Smooth muscle cell (in vitro differentiated cells): ENCODE measurements around the gene TAS2R13. TPM values are rescaled to one million over a fixed set of nuclear protein-coding genes. Genes with fewer than 3 reads are reported as not detected.

Source experiments
- DNase-seq: peaks from one replicate; lab custom pipeline; 2025; ENCODE audit not compliant: unreplicated experiment; lab: John Stamatoyannopoulos, UW
- H2AFZ ChIP-seq: fragments of 200-600 bp; sonication (generic); 2 replicates; pipeline ENCODE4 v1.6.0; 2016; ENCODE audit warnings: antibody characterized with exemption, low read depth, mild to moderate bottlenecking
- H3F3A ChIP-seq: fragments of 200-600 bp; sonication (generic); 2 replicates; pipeline ENCODE4 v1.6.0; 2017; ENCODE audit warnings: antibody characterized with exemption, low read depth
- H3K27ac ChIP-seq: fragments of 200-600 bp; sonication (generic); 2 replicates; pipeline ENCODE4 v1.5.1; 2016; ENCODE audit warnings: low read depth, mild to moderate bottlenecking
- H3K27me3 ChIP-seq: fragments of 200-600 bp; sonication (generic); 2 replicates; pipeline ENCODE4 v1.6.1; 2016; ENCODE audit warnings: low read depth, mild to moderate bottlenecking
- H3K36me3 ChIP-seq: fragments of 200-600 bp; sonication (generic); 2 replicates; pipeline ENCODE4 v1.5.1; 2016; ENCODE audit warnings: low read depth
- H3K4me1 ChIP-seq: fragments of 200-600 bp; sonication (generic); 2 replicates; pipeline ENCODE4 v1.5.1; 2016; ENCODE audit warnings: low read depth
- H3K4me2 ChIP-seq: fragments of 200-600 bp; sonication (generic); 2 replicates; pipeline ENCODE4 v1.6.0; 2016; ENCODE audit warnings: mild to moderate bottlenecking
- H3K4me3 ChIP-seq: fragments of 200-600 bp; sonication (generic); 2 replicates; pipeline ENCODE4 v1.5.1; 2016; ENCODE audit warnings: mild to moderate bottlenecking
- H3K79me2 ChIP-seq: fragments of 200-600 bp; sonication (generic); 2 replicates; pipeline ENCODE4 v1.6.0; 2016; ENCODE audit warnings: low read depth, mild to moderate bottlenecking
- H3K9ac ChIP-seq: fragments of 200-600 bp; sonication (generic); 2 replicates; pipeline ENCODE4 v1.6.0; 2016; ENCODE audit warnings: low read depth
- H3K9me3 ChIP-seq: fragments of 200-600 bp; sonication (generic); replicated peaks from 2 replicates; pipeline ENCODE4 v1.5.1; 2016; ENCODE audit warnings: low read depth
- H4K20me1 ChIP-seq: fragments of 200-600 bp; sonication (generic); 2 replicates; pipeline ENCODE4 v1.6.0; 2016; ENCODE audit warnings: low read depth
- WGBS: methylation state at CpG from one replicate; pipeline ENCODE4 v1.1.7; 2016; ENCODE audit warnings: low lambda C conversion rate; 5-methylcytosine and 5-hydroxymethylcytosine counted together
- polyA plus RNA-seq: library from polyadenylated mRNA; unstranded; fragments of >200 nt; fragmentation: Nextera tagmentation; extraction: Ambion mirVana; gene quantifications from 2 replicates; pipeline ENCODE4 v1.2.1, GENCODE V29; 2016
- total RNA-seq: library from RNA; depleted of rRNA; stranded (reverse); fragments of >200 nt; gene quantifications from 2 replicates; pipeline ENCODE4 v1.2.3, GENCODE V29; 2014
- TF ChIP-seq, protein P1 (sequence below): fragments of 200-600 bp; sonication (generic); IDR thresholded peaks from 2 replicates; pipeline ENCODE4 v1.5.1; 2017; ENCODE audit warnings: borderline replicate concordance, mild to moderate bottlenecking, antibody characterized with exemption; ENCODE audit not compliant: insufficient read depth, poor library complexity, severe bottlenecking

TAS2R13 gene
- total and polyA plus RNA-seq, 2 experiments from 2014 or later: 1.8 TPM; not detected in 1

GRCh38 chr12:10901427-10901826, 7.9 kb downstream of the TAS2R13 start:
- peaks cover 3% of the 10 kb centered on the region for H3K9me3 ChIP-seq

DNA sequence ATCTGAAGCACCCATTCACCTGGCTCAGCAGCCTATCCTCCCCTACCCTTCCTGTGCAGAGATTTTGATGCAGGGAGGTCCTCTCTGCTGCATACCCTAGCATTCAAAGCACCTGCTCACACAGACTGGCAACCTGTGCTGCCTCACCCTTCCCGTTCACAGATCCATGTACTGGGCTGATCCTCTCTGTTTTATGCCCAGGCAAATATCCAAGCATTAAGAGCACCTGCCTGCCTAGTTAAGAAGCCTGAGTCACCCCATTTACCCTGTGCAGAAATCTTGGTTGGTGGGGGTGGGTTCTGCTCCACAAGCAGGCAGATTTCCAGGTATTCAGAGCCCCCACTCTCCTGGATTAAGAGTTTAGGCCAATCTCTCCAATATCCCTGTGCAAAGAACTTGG, 8.4 kb downstream of the TAS2R13 start:
- Histone ChIP-seq H3K79me2 (peaks cover 6% of the 10 kb centered on the region), H3K9me3 (peaks cover 3% of the 10 kb centered on the region), H3K4me1 (no peaks in the 10 kb centered on the region), H2AFZ (no peak overlapping the region), H3K27me3 (no peaks in the 10 kb centered on the region), H3K4me2 (no peak overlapping the region), H3K36me3 (peaks cover 5% of the 10 kb centered on the region), H3K27ac (no peak overlapping the region), H4K20me1 (no peaks in the 10 kb centered on the region), H3F3A (no peaks in the 10 kb centered on the region), H3K9ac (no peak overlapping the region), H3K4me3 (no peak overlapping the region)
- TF ChIP-seq, protein P1, sequence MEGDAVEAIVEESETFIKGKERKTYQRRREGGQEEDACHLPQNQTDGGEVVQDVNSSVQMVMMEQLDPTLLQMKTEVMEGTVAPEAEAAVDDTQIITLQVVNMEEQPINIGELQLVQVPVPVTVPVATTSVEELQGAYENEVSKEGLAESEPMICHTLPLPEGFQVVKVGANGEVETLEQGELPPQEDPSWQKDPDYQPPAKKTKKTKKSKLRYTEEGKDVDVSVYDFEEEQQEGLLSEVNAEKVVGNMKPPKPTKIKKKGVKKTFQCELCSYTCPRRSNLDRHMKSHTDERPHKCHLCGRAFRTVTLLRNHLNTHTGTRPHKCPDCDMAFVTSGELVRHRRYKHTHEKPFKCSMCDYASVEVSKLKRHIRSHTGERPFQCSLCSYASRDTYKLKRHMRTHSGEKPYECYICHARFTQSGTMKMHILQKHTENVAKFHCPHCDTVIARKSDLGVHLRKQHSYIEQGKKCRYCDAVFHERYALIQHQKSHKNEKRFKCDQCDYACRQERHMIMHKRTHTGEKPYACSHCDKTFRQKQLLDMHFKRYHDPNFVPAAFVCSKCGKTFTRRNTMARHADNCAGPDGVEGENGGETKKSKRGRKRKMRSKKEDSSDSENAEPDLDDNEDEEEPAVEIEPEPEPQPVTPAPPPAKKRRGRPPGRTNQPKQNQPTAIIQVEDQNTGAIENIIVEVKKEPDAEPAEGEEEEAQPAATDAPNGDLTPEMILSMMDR: no peak
- no peak for DNase-seq
- 96% methylated on average over 1 of the region's 1 CpG for WGBS

More at GRCh38 chr12:10901427-10901826, 7.9 kb downstream of the TAS2R13 start:
- TF ChIP-seq, protein P1: no peak
- Histone ChIP-seq H3K9ac (no peak overlapping the region), H3F3A (no peaks in the 10 kb centered on the region), H3K27ac (no peak overlapping the region), H3K4me3 (no peak overlapping the region), H3K36me3 (peaks cover 5% of the 10 kb centered on the region), H2AFZ (no peak overlapping the region), H3K27me3 (no peaks in the 10 kb centered on the region), H3K4me2 (no peak overlapping the region), H3K4me1 (no peaks in the 10 kb centered on the region), H4K20me1 (no peaks in the 10 kb centered on the region), H3K79me2 (peaks cover 6% of the 10 kb centered on the region)
- DNase-seq: no peak
- WGBS: 88% methylated on average over 1 of the region's 1 CpG

DNA sequence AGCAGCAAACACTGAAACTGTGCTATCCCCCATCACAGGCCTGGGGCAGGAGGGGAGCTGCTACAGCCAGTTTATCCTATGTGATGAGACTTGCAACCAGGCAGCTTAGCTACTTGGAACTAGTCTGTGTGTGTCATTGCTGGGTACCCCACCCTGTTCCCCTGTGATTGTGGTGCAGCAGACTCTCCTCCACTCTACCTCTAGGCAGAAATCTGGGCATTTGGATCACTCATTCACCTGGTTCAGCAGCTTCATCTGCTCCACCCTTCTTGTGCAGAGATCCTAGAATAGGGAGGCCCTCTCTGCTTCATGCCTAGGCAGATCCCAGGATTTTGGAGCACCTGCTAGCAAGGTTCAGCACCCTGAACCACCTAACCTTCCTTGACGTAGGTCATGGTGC, 8.8 kb downstream of the TAS2R13 start:
- H3K27ac ChIP-seq: no peak overlapping the region
- TF ChIP-seq, protein P1: no peak
- no peak overlapping the region for H3K4me2 ChIP-seq
- H3F3A ChIP-seq: no peaks in the 10 kb centered on the region
- peaks cover 5% of the 10 kb centered on the region for H3K36me3 ChIP-seq
- no peak overlapping the region for H3K9ac ChIP-seq
- H2AFZ ChIP-seq: no peak overlapping the region
- WGBS: 87% methylated on average over 1 of the region's 1 CpG
- no peaks in the 10 kb centered on the region for H3K27me3 ChIP-seq
- DNase-seq: no peak
- H3K79me2 ChIP-seq: peaks cover 6% of the 10 kb centered on the region
- H3K9me3 ChIP-seq: peaks cover 3% of the 10 kb centered on the region
- no peaks in the 10 kb centered on the region for H4K20me1 ChIP-seq
- no peak overlapping the region for H3K4me3 ChIP-seq
- no peaks in the 10 kb centered on the region for H3K4me1 ChIP-seq

- H3K9me3 ChIP-seq: no peaks in the 10 kb centered on the region
- no peak for DNase-seq
- no peaks in the 10 kb centered on the region for H3F3A ChIP-seq
- no peak overlapping the region for H2AFZ ChIP-seq
- H3K79me2 ChIP-seq: no peaks in the 10 kb centered on the region
- TF ChIP-seq, protein P1: no peak
- no peak overlapping the region for H3K4me2 ChIP-seq
- no peaks in the 10 kb centered on the region for H3K4me1 ChIP-seq
- H3K27me3 ChIP-seq: no peaks in the 10 kb centered on the region
- no peaks in the 10 kb centered on the region for H3K36me3 ChIP-seq
- H3K27ac ChIP-seq: no peak overlapping the region
- H3K9ac ChIP-seq: no peak overlapping the region
- H4K20me1 ChIP-seq: no peaks in the 10 kb centered on the region
- 95% methylated on average over 5 of the region's 5 CpGs for WGBS
- H3K4me3 ChIP-seq: no peak overlapping the region
These were observed 12.5 kb downstream of the TAS2R13 start for GRCh38 chr12:10896854-10897253.
